GM18861 (cell line): ENCODE results near the gene NKAPD1.
"Not testable (repeated sequence)": the region's sequence is repeated elsewhere in the genome, so short reads cannot be mapped to it uniquely, and the experiment has no call there.

Experiments
- ATAC-seq: cut with Tn5 transposase; IDR thresholded peaks from one replicate; pipeline ENCODE4 v1.9.1; 2021; ENCODE audit not compliant: unreplicated experiment

Gene NKAPD1

GRCh38 chr11:112073941-112074811 lies at the start of gene NKAPD1, which contains the start of gene PIH1D2:
TSS of gene NKAPD1 (plus strand) at chr11:112074299. CDS start at chr11:112075575, 1,276 bp downstream.
TSS of gene PIH1D2 (minus strand) at chr11:112074017. CDS start at chr11:112073174, 843 bp downstream.
- ATAC-seq: peak; percentile 83

- peak; percentile 56 for ATAC-seq
Measured at GRCh38 chr11:112024773-112025678, 49.1 kb upstream of the NKAPD1 start, which contains the start of gene DLAT. TSS of gene DLAT (plus strand) at chr11:112025408. CDS start at chr11:112025473, 65 bp downstream.

- no peak for ATAC-seq
Measured at GRCh38 chr11:112025707-112026106, 48.4 kb upstream of the NKAPD1 start.

DNA sequence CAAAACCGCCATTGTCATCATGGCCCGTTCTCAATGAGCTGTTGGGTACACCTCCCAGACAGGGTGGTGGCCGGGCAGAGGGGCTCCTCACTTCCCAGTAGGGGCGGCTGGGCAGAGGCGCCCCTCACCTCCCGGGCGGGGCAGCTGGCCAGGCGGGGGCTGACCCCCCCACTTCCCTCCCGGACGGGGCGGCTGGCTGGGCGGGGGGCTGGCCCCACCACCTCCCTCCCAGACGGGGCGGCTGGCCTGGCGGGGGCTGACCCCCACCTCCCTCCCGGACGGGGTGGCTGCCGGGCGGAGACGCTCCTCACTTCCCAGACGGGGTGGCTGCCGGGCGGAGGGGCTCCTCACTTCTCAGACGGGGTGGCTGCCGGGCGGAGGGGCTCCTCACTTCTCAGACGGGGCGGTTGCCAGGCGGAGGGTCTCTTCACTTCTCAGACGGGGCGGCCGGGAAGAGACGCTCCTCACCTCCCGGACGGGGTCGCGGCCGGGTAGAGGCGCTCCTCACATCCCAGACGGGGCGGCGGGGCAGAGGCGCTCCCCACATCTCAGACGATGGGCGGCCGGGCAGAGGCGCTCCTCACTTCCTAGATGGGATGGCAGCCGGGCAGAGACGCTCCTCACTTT lies 47.2 kb upstream of the NKAPD1 start:
- ATAC-seq: not testable (repeated sequence)

GRCh38 chr11:112029460-112029859 lies 44.6 kb upstream of the NKAPD1 start:
- no peak for ATAC-seq

- no peak for ATAC-seq
Measured at GRCh38 chr11:112033902-112034301, 40.2 kb upstream of the NKAPD1 start.

GRCh38 chr11:112037527-112037926 lies 36.6 kb upstream of the NKAPD1 start:
- no peak for ATAC-seq

GRCh38 chr11:112042161-112042960 lies 31.7 kb upstream of the NKAPD1 start:
- ATAC-seq: no peak

GRCh38 chr11:112042961-112043304 lies 31.2 kb upstream of the NKAPD1 start:
- ATAC-seq: no peak

GRCh38 chr11:112044961-112045360 lies 29.1 kb upstream of the NKAPD1 start:
- no peak for ATAC-seq

GRCh38 chr11:112046647-112047046 lies 27.5 kb upstream of the NKAPD1 start:
- not testable (repeated sequence) for ATAC-seq

GRCh38 chr11:112048256-112048655 lies 25.8 kb upstream of the NKAPD1 start:
- not testable (repeated sequence) for ATAC-seq

GRCh38 chr11:112049777-112050176 lies 24.3 kb upstream of the NKAPD1 start:
- ATAC-seq: no peak

GRCh38 chr11:112050721-112051120 lies 23.4 kb upstream of the NKAPD1 start:
- ATAC-seq: peak; percentile 77

- ATAC-seq: no peak
Measured at GRCh38 chr11:112051768-112052167, 22.3 kb upstream of the NKAPD1 start.

DNA sequence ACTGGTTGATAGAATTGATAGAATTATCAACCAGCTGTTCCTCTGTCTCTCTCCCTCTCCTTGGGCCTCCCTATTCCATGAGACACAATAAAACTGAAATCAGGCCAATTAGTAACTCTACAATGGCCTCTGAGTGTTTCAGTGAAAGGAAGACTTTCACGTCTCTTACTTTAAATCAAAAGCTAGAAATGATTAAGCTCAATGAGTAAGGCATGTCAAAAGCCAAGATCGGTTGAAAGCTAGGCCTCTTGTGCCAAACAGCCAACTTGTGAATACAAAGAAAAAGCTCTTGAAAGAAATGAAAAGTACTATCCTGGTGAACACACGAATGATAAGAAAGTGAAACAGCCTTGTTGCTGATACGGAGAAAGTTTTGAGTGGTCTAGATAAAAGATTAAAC lies 16.9 kb upstream of the NKAPD1 start:
- ATAC-seq: no peak

- no peak for ATAC-seq
Measured at GRCh38 chr11:112058103-112058502, 16.0 kb upstream of the NKAPD1 start.

- no peak for ATAC-seq
Measured at GRCh38 chr11:112062923-112063322, 11.2 kb upstream of the NKAPD1 start.

GRCh38 chr11:112082729-112083128 lies 8.6 kb downstream of the NKAPD1 start:
- no peak for ATAC-seq

DNA sequence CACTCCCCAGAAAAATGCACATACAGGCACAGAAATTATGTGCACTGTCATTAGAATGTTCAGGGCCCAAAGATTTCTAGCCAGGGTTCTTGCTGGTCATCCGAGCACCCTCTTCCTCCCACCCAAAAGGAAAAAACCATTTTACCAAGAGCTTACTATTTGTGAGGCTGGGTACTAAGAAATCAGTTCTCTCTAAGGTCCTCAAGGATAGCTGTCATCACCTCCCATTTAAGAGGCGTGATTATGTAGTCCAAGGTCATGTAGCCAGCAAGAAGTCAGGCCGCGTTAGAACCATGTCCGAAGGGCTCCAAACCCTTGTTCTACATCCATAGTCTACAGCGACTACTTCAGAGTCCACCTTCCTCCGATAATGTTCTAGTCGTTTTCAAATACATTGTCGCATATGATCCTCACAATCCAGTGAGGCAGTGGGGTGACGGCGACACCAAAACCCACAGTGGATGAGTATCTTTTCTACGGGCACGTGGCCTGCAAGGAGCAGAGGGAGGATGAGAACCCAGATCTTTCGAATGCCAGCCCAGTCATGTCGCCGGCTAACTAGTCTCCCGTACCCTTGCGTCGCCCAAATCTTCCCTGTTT lies 11.8 kb downstream of the NKAPD1 start:
- peak; percentile 3 for ATAC-seq
